NCI-H1694 (cell line): ENCODE results near the gene SRGAP3.

ENCODE experiments used
- DNase-seq: peaks from one replicate; lab custom pipeline; 2025; lab: John Stamatoyannopoulos, UW

SRGAP3 gene

DNA sequence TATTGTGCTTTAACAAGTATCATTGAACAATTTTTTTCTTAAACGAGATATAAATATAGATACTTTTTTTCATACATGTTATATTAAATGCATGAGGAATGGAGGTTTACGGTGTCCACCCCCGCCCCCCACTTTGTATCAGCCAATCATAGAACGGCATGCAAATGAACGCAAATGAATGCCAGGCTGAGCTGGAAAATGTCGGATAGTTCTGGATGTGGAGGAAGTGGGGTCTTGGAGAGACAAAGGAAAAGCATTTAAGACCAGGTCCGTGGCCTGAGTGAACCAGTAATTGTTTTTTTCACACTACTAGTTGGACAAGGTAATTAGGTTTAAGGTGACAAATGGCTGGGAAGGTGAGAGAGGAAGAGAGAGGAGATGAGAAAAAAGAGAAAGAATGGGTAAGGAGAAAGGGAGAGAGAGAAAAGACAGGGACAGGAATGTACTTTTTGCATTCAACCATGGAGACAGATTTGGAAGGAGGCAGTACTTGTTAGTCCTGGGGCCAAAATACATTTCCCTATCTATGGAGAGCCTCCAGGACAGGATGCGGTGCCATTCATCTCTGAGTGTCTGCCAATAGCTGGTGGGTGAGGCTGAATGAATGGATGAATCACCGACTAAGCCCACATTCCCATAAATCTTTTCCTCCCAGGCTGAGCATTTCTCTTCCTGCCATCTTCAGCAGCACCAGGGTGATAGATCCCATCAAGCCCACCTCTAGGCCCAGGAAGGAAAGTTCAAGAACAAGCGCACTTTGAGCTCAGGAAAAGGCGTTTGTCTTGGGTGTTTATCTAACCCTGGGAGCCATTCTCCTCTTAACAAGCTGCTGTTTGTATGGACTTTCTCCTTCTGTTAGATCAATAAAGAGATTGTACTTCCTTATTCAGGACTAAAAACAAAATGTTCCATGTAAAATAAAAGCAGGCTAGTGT, 284.7 kb downstream of the SRGAP3 start:
- DNase-seq: no peak

DNA sequence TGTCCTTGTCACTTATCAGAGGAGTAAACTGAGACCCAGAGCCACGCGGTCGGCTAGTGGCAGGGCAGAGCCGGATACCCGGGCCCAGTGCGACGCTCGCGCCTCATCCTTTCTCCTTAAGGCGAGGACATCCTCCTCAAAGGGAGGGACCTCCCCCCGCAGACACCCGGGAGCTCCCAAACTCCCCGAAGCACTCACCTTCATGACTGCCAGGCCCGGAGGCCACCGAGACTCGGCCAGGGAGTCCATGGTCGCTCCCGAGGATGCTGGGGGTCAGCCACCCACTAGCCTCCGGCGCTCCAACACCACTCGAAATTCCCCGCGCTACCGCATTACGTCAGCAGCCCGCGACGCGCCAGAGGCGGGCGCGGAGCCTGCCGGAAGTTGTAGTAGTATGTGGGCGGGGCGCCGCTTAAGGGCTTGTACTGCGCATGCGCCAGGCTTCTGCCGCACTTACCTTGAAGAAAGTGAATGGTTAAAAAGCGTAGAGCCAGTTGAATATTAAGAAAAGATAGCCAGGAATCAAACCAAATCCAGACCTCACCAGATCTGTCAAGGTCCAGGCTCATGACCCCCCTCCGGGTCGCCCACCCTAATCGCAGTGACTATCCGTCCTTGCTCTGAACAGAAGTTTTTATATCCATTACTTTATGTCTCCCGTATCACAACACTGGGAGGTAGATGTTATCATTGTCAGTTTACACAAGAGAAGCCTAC, 286.2 kb downstream of the SRGAP3 start, which contains the start of gene RAD18:
Gene RAD18 (minus strand): TSS at position 336 of the 717 bp plus-strand sequence. CDS start 87 bp downstream, at position 249.
- peak; percentile 36 for DNase-seq

DNA sequence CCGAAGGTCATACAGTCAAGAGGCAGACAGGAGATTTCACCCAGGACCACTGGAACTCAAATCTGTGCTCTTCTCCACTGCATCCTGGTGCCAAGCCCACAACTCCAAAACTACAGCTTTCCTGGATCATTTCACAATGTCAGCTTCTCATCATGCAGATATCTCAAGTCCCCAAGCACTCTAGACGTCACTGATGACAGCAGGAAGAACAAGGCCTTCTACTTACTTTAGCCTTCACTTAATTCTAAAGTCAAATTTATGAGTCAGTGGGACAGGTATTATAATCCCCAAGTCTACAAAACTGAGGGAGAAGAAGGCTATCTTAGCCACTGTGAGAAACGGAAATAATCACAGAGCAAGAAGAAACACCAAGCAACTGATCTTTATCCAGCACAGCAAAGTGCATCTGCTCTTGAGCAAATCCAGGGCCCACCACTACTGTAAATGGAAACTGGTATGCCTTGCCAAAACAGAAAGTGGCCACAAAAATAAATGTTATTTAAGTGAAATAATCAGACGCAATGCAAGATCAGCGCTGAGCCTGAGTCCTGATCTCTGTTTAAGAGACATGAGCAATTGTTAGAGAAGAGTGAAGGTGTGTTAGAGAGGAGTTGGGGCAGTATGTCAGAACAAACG, 287.1 kb downstream of the SRGAP3 start:
- DNase-seq: no peak

DNA sequence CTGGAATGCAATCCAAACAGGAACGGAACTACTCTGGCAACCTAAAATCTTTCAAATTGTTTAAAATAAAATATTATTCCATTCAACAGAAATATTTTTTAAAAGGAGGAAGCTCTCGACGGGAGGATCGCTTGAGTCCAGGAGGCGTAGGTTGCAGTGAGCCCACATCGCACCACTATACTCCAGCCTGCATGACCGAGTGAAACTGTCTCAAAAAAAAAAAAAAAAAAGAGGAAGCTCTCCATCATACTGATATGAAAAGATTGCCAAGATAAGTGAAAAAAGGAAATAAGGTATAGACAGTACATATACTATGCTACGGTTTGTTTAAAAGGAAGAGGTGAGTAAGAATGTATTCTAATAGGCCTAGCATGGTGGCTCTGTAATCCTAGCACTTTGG, 289.8 kb downstream of the SRGAP3 start:
- DNase-seq: no peak

DNA sequence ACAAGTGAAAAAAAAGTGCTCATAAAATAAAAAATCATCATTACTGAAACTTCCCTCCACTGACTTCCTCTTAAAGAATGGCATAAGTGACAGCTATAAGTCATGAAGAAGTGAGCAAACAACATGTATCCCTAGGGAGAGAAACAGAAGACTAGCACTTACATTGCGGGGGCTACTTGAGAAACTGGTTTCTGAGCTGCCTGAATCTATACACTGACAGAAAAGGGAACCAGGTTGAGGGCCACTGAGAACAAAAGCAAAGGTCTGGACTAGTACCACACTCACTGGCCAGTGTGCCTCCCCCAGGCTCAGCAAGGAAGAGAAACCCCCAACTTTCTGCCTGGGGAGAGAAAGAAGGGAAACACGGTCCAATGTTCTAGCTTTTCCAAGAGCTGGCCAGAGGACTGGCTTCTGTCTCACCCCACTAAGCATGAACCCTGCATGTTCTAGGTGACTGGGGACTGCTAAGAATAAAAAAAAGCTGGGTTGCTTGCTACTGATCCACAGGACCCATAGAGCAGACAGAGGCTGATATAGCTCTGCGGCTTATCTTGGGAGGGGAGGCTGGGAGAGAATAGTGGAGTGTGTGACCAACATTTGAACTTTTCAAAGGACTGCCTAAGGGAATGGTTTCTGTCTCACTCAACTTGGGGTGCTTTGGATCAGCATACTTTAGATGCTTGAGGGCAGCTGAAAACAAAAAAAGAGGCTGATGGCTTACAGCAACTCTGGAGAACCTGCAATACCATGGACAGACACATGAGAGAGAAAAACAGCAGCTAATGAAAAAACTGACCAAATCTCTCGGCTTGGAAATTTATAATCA, 294.3 kb downstream of the SRGAP3 start:
- DNase-seq: no peak

DNA sequence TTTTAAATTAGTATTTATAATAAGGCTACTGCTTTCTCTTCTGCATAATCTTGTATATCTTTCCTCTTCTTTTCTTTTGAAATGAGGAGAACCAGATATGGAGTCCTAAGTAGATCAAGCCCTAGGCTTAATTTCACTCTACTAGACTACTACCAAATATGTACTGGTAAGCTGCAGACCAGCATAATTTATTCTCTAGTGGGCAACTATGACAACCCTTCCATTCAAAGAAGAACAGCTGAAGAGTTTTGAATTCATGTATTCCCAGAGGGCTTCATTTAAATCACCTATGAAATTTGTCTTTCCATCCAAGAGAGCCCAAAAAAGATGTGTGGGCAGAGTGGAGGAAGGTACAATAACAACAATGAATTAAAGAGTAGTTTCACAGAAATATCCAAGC, 296.1 kb downstream of the SRGAP3 start:
- no peak for DNase-seq

DNA sequence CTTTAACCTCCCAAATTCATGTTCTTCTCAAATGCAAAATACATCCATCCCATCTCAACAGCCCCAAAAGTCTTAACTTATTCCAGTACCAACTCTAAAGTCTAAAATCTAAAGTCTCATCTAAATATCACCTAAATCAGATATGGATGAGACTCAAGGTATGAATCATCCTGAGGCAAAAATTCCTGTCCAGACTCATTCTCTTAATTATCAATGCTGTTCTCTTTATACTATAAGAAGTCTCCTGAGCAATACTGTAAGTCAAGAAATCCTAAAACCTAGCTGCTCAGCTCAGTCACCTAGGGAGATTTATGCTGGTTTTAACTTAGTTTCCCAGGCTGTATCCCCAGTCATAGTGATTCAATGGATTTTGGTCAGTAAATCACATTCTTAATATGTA, 297.3 kb downstream of the SRGAP3 start:
- no peak for DNase-seq

DNA sequence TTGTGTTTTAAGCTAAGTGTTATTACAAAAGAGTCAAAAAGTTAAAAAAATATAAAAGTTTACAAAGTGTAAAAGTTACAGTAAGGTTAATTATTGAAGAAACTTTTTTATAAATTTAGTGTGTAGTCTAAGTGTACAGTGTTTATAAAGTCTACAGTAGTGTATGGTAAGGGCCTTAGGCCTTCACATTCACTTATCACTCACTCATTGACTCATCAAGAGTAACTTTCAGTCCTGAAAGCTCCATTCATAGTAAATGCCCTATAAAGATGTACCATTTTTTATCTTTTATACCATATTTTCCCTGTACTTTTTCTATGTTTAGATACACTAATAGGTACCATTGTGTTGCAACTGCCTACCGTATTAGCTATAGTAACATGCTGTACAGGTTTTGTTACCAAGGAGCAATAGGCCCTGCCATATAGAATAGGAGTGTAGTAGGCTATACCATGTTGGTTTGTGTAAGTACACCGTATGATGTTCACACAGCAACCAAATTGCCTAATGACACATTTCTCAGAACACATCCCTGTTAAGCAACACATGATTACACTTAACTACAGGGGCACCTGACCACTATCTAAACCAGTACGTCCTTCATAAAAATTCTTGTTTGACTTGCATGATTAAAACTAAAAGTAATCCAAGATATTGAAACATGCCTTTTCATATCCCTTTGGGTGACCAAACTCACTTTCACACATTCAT, 303.4 kb downstream of the SRGAP3 start:
- no peak for DNase-seq

DNA sequence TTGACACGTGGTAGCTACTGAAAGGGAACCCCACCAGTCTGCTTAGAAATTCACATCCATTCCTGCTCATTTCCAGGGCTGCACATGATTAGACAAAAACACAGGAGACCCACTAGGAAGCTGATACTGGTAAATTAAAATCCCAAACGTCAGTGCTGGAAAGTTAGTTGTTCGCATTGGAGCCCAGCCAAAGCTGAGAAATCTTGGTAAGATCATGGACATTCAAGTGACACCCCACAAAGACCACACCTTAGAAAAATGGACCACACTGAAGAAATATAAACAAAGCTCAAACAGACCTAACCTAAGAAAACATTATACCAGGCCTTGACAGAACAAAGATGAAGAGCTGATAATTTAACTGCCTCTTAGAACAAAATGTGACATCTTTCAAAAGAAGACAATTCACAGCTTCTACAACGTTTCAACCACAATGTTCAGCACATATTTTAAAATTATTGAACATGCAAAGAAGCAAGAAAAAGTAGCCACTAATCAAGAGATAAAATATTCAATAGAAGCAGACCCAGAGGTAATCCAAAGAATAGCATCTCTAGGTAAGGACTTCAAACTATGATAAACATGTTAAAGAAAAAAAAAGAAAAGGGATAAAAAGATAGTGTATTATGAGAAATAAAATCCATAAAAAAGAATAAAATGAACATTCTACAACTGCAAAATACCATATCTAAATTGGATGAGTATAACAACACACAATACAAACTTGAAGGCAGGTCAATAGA, 306.5 kb downstream of the SRGAP3 start:
- DNase-seq: no peak

DNA sequence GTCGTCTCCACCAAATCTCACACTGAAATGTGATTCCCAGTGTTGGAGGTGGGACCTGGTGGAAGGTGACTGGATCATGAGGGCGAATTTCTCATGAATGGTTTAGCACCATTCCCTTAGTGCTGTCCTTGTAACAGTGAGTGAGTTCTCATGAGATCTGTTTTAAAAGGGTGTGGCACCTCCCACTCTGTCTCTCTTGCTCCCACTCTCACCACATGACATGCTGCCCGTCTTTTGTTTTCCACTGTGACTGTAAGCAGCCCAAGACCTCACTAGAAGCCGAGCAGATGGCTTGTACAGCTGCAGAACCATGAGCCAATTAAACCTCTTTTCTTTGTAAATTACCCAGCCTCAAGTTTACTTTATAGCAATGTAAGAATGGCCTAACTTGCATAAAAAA, 307.3 kb downstream of the SRGAP3 start:
- no peak for DNase-seq

DNA sequence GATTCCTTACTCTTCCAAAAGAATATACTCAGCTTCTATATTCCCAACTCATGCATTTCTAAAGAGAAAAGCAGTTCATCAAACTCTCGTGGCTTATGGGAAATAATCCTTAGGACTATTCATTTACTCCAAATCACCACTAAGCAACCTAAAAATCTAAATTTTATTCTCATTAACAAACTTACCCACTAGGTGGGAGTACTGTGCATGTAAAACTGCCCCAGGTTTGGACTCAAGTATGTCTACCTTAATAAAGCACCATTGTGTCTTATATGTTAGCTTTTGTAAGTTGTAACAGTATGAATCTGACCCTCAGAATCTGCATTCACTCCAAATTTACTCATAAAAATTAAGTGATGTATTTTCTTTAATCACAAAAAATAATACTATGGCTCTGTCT, 311.4 kb downstream of the SRGAP3 start:
- no peak for DNase-seq

DNA sequence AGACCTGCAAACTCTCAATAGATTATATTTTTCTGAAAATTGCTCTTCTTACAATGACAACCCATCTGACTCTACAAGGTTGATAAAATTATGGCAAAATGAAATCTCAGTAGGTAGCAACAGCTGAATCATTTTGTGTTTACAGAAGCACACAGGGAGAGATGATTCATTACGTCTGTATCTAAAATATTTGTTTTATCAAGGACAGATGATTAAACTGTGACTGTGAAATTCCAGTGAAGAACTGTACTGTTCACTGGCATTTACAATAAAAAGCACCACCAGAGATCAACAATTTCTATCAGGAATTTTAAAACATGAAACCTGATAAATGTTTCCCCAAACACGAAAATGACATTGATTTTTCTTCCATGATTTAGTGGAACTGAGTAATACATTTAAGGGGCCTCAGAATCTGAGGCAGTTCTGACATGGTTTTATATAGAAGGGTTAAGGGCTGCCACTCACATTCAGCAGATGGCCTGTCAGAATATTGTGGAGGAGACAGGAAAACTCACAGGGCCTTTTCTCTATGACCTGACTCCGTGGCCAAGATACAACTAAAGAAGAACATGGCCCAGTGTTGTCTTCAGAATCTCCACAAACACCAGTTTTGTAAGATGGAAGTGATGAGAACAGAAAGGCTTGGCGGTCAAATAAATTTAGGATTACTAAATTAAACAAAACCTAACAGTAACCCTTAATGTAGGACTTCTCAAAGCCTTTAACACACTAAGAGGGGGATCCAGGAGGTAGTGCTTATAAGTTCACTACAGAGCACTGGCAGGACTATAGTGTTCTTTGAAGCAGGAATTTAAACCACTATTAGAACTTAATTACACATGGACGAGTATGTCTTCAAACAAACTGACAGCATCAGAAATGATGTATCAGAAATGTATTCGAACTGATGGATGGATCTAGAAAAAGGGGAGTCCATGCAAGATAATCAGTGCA, 312.1 kb downstream of the SRGAP3 start:
- no peak for DNase-seq

DNA sequence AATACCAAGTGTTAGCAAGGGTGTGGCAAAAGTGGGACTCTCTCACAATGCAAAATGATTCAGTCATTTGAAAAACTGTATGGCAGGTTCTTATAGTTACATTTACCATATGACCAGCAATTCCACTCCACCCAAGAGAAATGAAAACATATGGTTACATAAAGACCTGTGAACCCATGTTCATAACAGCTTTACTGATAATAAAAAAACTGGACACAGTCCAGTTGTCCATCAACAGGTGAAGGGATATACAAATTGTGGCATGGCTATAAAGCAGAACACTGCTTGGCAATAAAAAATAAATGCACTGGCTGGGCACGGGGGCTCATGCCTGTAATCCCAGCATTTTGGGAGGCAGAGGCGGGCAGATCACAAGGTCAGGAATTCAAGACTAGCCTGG, 316.9 kb downstream of the SRGAP3 start:
- DNase-seq: no peak

DNA sequence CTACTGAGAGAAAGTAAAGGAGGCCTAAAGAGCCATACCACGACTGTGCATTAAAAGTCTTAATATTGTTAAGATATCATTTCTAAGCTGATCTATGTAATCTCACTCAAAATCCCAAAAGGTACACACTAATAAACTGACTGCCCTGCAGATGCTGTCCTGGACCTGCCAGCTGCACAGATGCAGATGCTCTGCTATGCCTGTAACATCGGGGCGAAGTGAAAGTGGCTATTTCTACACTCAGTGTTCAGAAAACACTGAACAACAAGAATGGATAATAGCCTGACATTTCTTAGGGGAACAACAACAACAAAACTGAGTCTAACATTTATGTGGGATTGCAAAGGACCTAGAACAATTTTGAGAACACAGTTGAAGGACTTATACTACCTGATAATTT, 318.1 kb downstream of the SRGAP3 start:
- DNase-seq: no peak
